Measurements from ENCODE around the gene RNF152. TPM values are rescaled to one million over a fixed set of nuclear protein-coding genes. Genes with fewer than 3 reads are reported as not detected.
A peak's percentile ranks its signal among the peaks of the same experiment; 100 is the strongest.

RNF152 gene
- total and polyA plus RNA-seq, 11 donors: 2.8 to 24.0 (median 10.7) TPM

- Histone ChIP-seq H3K36me3 (peaks cover 0 to 3% (median 0%) of the 10 kb centered on the region in 9 donors), H3K4me1 (peaks cover 0 to 56% (median 19%) of the 10 kb centered on the region in 12 donors), H3K27ac (peak overlapping the region in 2 of 12 donors; percentile 44 to 59), H3K27me3 (peaks cover 0 to 19% (median 0%) of the 10 kb centered on the region in 9 donors), H3K9me3 (peaks cover 0 to 9% (median 0%) of the 10 kb centered on the region in 12 donors), H3K4me3 (no peak overlapping the region)
- DNase-seq: no peak
- no peak for ATAC-seq
- intact Hi-C loops (cut with DNase I): loop anchor here in 2 of 10 donors (10.0 kb wide), 2 partner anchors 46 to 94 kb away; no protein-coding TSS in a partner anchor
- TF ChIP-seq, protein P1, sequence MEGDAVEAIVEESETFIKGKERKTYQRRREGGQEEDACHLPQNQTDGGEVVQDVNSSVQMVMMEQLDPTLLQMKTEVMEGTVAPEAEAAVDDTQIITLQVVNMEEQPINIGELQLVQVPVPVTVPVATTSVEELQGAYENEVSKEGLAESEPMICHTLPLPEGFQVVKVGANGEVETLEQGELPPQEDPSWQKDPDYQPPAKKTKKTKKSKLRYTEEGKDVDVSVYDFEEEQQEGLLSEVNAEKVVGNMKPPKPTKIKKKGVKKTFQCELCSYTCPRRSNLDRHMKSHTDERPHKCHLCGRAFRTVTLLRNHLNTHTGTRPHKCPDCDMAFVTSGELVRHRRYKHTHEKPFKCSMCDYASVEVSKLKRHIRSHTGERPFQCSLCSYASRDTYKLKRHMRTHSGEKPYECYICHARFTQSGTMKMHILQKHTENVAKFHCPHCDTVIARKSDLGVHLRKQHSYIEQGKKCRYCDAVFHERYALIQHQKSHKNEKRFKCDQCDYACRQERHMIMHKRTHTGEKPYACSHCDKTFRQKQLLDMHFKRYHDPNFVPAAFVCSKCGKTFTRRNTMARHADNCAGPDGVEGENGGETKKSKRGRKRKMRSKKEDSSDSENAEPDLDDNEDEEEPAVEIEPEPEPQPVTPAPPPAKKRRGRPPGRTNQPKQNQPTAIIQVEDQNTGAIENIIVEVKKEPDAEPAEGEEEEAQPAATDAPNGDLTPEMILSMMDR (IDR thresholded peaks at IDR 0.05): no peak
- no peak for TF ChIP-seq POLR2A (IDR thresholded peaks at IDR 0.05)
- WGBS, 4 donors: 79 to 92% (median 81%) methylated on average over 5 of the region's 5 CpGs
Observed at GRCh38 chr18:61838521-61838920, 54.3 kb downstream of the RNF152 start.

GRCh38 chr18:61833978-61834377 lies 58.8 kb downstream of the RNF152 start:
- peak in 1 of 5 donors; percentile 21 for DNase-seq
- peaks cover 0 to 74% (median 36%) of the 10 kb centered on the region in 12 donors for H3K4me1 ChIP-seq
- intact Hi-C loops (cut with DNase I): loop anchor here in 3 of 10 donors (5.0 to 10.0 kb wide), 3 partner anchors 51 to 89 kb away; partner anchors contain the start of gene RNF152 (in 2 of the 3)
- peak in 3 of 4 donors; percentile 51 to 57 (median 57) for ATAC-seq
- TF ChIP-seq POLR2A (IDR thresholded peaks at IDR 0.05): no peak
- H3K27ac ChIP-seq: peak overlapping the region in 9 of 12 donors; percentile 13 to 71 (median 49)
- no peaks in the 10 kb centered on the region for H3K36me3 ChIP-seq
- peaks cover 0 to 9% (median 0%) of the 10 kb centered on the region in 12 donors for H3K9me3 ChIP-seq
- no peak overlapping the region for H3K4me3 ChIP-seq
- WGBS, 4 donors: 49 to 60% (median 57%) methylated on average over 4 of the region's 4 CpGs
- H3K27me3 ChIP-seq: peaks cover 0 to 37% (median 0%) of the 10 kb centered on the region in 9 donors

DNA sequence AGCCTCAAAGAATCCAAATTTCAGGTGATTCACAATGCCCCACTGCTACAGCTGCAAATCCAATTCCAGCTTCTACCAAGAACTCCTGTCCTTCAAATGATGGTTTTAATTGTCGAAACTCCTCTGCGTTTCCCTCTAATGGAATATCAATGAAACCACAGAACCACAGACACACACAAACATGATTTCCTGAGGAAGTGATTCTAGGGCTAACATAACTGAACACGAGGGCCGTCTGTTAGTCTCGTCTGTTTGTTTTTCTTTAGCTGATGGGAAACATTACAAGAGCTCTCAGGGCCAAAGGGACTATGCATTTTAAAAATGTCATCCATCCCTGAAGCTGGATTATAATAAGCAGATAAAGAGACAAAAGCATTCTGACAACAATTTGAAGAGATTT lies 59.4 kb downstream of the RNF152 start:
- intact Hi-C loops (cut with DNase I): loop anchor here in 3 of 10 donors (5.0 to 10.0 kb wide), 3 partner anchors 51 to 89 kb away; partner anchors contain the start of gene RNF152 (in 2 of the 3)
- Histone ChIP-seq H3K9me3 (peaks cover 0 to 9% (median 0%) of the 10 kb centered on the region in 12 donors), H3K4me1 (peaks cover 0 to 68% (median 36%) of the 10 kb centered on the region in 12 donors), H3K27me3 (peaks cover 0 to 34% (median 0%) of the 10 kb centered on the region in 9 donors), H3K36me3 (no peaks in the 10 kb centered on the region), H3K4me3 (peak overlapping the region in 3 of 12 donors; percentile 1 to 18 (median 15)), H3K27ac (peak overlapping the region in 9 of 12 donors; percentile 13 to 71 (median 49))
- DNase-seq (no peak), ATAC-seq (peak in 3 of 4 donors; percentile 44 to 79 (median 51))
- TF ChIP-seq, protein P1 (IDR thresholded peaks at IDR 0.05): no peak
- TF ChIP-seq POLR2A (IDR thresholded peaks at IDR 0.05): no peak
- WGBS, 4 donors: 14 to 41% (median 34%) methylated on average over 5 of the region's 5 CpGs

DNA sequence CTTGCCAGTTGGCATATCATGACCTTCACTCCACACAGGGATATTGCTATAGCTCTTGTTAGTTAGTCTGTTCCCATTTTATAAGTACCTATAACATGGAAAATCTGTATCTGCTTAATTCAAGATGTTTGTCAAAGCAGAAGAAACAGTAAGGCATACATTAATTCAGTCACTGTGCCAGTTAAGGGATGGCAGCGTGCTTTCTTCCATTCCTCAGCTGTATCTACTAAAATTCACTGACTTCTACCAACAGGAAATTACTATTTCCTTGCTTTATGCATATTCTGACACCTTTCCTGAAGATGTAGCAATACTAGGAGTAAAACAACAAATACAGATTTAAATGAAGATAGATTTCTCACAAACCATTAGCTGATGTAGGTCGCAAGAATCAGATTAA lies 59.9 kb downstream of the RNF152 start:
- Histone ChIP-seq H3K4me3 (peak overlapping the region in 4 of 12 donors; percentile 1 to 31 (median 16)), H3K4me1 (peaks cover 0 to 62% (median 34%) of the 10 kb centered on the region in 12 donors), H3K9me3 (peaks cover 0 to 9% (median 0%) of the 10 kb centered on the region in 12 donors), H3K27me3 (peaks cover 0 to 31% (median 0%) of the 10 kb centered on the region in 9 donors), H3K36me3 (no peaks in the 10 kb centered on the region), H3K27ac (peak overlapping the region in 6 of 12 donors; percentile 21 to 53 (median 40))
- TF ChIP-seq, protein P1 (IDR thresholded peaks at IDR 0.05): no peak
- no peak for TF ChIP-seq POLR2A (IDR thresholded peaks at IDR 0.05)
- WGBS, 4 donors: 68 to 77% (median 76%) methylated on average over 2 of the region's 2 CpGs
- DNase-seq (no peak), ATAC-seq (no peak)
- intact Hi-C loops (cut with DNase I): loop anchor here in 3 of 10 donors (5.0 to 10.0 kb wide), 3 partner anchors 52 to 88 kb away; partner anchors contain the start of gene RNF152 (in 2 of the 3)

Data from heart left ventricle (tissue), 16 donors.